ENCODE measurements around the gene PGAP3.
A peak's percentile ranks its signal among the peaks of the same experiment; 100 is the strongest.
"Not testable (repeated sequence)": the region's sequence is repeated elsewhere in the genome, so short reads cannot be mapped to it uniquely, and the experiment has no call there.

Gene PGAP3

GRCh38 chr17:39687546-39688474 lies at the start of gene PGAP3:
Gene PGAP3, minus strand, starts transcription at chr17:39688057. Its CDS starts 43 bp downstream, at chr17:39688014.
- DNase-seq: peak; percentile 86 to 87

GRCh38 chr17:39737206-39737759 lies 49.4 kb upstream of the PGAP3 start:
- DNase-seq: no peak

- DNase-seq: no peak
These were observed 48.7 kb upstream of the PGAP3 start for GRCh38 chr17:39736319-39737165.

GRCh38 chr17:39735882-39736281 lies 48.0 kb upstream of the PGAP3 start:
- DNase-seq: no peak

GRCh38 chr17:39732586-39732985 lies 44.7 kb upstream of the PGAP3 start:
- DNase-seq: no peak

GRCh38 chr17:39730095-39730921 lies 42.5 kb upstream of the PGAP3 start, which contains the start of gene MIEN1:
Gene MIEN1, minus strand, starts transcription at chr17:39730532. Its CDS starts 37 bp downstream, at chr17:39730495.
- peak; percentile 89 to 94 for DNase-seq

GRCh38 chr17:39729280-39729851 lies 41.5 kb upstream of the PGAP3 start:
- no peak for DNase-seq

GRCh38 chr17:39727556-39727955 lies 39.7 kb upstream of the PGAP3 start:
- no peak for DNase-seq

- DNase-seq: no peak
These were observed 38.8 kb upstream of the PGAP3 start for GRCh38 chr17:39726617-39727016.

GRCh38 chr17:39725923-39726322 lies 38.1 kb upstream of the PGAP3 start:
- DNase-seq: not testable (repeated sequence)

- DNase-seq: no peak
These were observed 36.9 kb upstream of the PGAP3 start for GRCh38 chr17:39724731-39725130.

GRCh38 chr17:39722965-39723848 lies 35.4 kb upstream of the PGAP3 start:
- DNase-seq: no peak

GRCh38 chr17:39722104-39722503 lies 34.2 kb upstream of the PGAP3 start:
- DNase-seq: no peak

GRCh38 chr17:39719563-39720355 lies 31.9 kb upstream of the PGAP3 start:
- DNase-seq: no peak

GRCh38 chr17:39717660-39718059 lies 29.8 kb upstream of the PGAP3 start:
- DNase-seq: no peak

- DNase-seq: no peak
These were observed 29.2 kb upstream of the PGAP3 start for GRCh38 chr17:39716879-39717536.

GRCh38 chr17:39716073-39716818 lies 28.4 kb upstream of the PGAP3 start:
- DNase-seq: no peak

GRCh38 chr17:39715375-39716072 lies 27.7 kb upstream of the PGAP3 start:
- no peak for DNase-seq

Measured in CD4-positive, alpha-beta T cell treated with Interferon alpha-2 for 1 hour (primary cell).